HL-60 (cell line): ENCODE data around the gene SIRPB1.

Source experiments
- CTCF ChIP-seq: IDR thresholded peaks from one replicate; pipeline ENCODE4 v1.5.1; 2011; ENCODE audit warnings: low read length, control low read depth, inconsistent platforms; ENCODE audit not compliant: insufficient read depth
- GABPA ChIP-seq: IDR thresholded peaks from 2 replicates; pipeline ENCODE4 v1.6.1; 2012; ENCODE audit warnings: low read depth
- POLR2AphosphoS5 ChIP-seq: IDR thresholded peaks from 2 replicates; pipeline ENCODE4 v1.6.1; 2012; ENCODE audit warnings: low read depth
- REST ChIP-seq: IDR thresholded peaks from 2 replicates; pipeline ENCODE4 v1.6.1; 2012; ENCODE audit warnings: low read depth; ENCODE audit not compliant: insufficient replicate concordance

- no peak for TF ChIP-seq POLR2AphosphoS5
- TF ChIP-seq CTCF: no peak
- no peak for TF ChIP-seq REST
- no peak for TF ChIP-seq GABPA
Observed at GRCh38 chr20:1657556-1658334, 37.9 kb upstream of the SIRPB1 start, which contains the start of gene SIRPG.
